Ectodermal cell (in vitro differentiated cells): ENCODE measurements around the gene ABCC8. TPM values are rescaled to one million over a fixed set of nuclear protein-coding genes. Genes with fewer than 3 reads are reported as not detected.
A peak's percentile ranks its signal among the peaks of the same experiment; 100 is the strongest.

ENCODE experiments used
- H3K27ac ChIP-seq: 2 replicates; pipeline ENCODE4 v1.7.0; 2013; ENCODE audit warnings: mild to moderate bottlenecking, low read depth, low read length; ENCODE audit not compliant: insufficient read depth, poor library complexity, severe bottlenecking
- H3K27me3 ChIP-seq: 2 replicates; pipeline ENCODE4 v1.7.0; 2013; ENCODE audit warnings: mild to moderate bottlenecking, low read length; ENCODE audit not compliant: insufficient read depth, control insufficient read depth, poor library complexity, severe bottlenecking
- H3K36me3 ChIP-seq: one replicate; pipeline ENCODE4 v1.7.0; 2013; ENCODE audit warnings: low read length; ENCODE audit not compliant: control insufficient read depth, insufficient read depth
- H3K4me1 ChIP-seq: one replicate; pipeline ENCODE4 v1.7.0; 2013; ENCODE audit warnings: low read length; ENCODE audit not compliant: control insufficient read depth, insufficient read depth
- H3K4me3 ChIP-seq: 2 replicates; pipeline ENCODE4 v1.7.0; 2013; ENCODE audit warnings: low read depth, low read length, control low read depth; ENCODE audit not compliant: insufficient read depth
- H3K9me3 ChIP-seq: 2 replicates; pipeline ENCODE4 v1.7.0; 2013; ENCODE audit warnings: mild to moderate bottlenecking, low read length, moderate library complexity; ENCODE audit not compliant: control insufficient read depth
- WGBS, 2 experiments: methylation state at CpG; one replicate each; pipeline ENCODE4 v1.1.7; 2013; ENCODE audit warnings: missing lambda C conversion rate in 2 of 2; 5-methylcytosine and 5-hydroxymethylcytosine counted together
- polyA plus RNA-seq, 4 experiments: library from polyadenylated mRNA; stranded (reverse); fragments of 50-300 nt; gene quantifications; one replicate each; pipeline ENCODE4 v1.2.3, GENCODE V29; 2013

Gene ABCC8
- 2.1 TPM for polyA plus RNA-seq (2013, experiment 1 of 4)
- 1.9 TPM for polyA plus RNA-seq (2013, experiment 2 of 4)
- 2.7 TPM for polyA plus RNA-seq (2013, experiment 3 of 4)
- 1.9 TPM for polyA plus RNA-seq (2013, experiment 4 of 4)

GRCh38 chr11:17476317-17477083 lies at the start of gene ABCC8:
TSS of gene ABCC8 (minus strand) at chr11:17476845. CDS start at chr11:17476776, 69 bp downstream.
- peaks cover 62% of the 10 kb centered on the region for H3K27me3 ChIP-seq
- no peak within 1 kb of the TSS for H3K27ac ChIP-seq
- WGBS, 2 experiments, result 1% methylated on average over 78 to 79 of the region's 80 CpGs

GRCh38 chr11:17526326-17526725 lies 49.7 kb upstream of the ABCC8 start:
- no peak overlapping the region for H3K27ac ChIP-seq
- no peak overlapping the region for H3K4me3 ChIP-seq
- H3K4me1 ChIP-seq, result peaks cover 8% of the 10 kb centered on the region
- WGBS, 2 experiments, result 91 to 92% methylated on average over 13 of the region's 13 CpGs
- no peaks in the 10 kb centered on the region for H3K27me3 ChIP-seq
- H3K36me3 ChIP-seq, result no peaks in the 10 kb centered on the region
- H3K9me3 ChIP-seq, result no peaks in the 10 kb centered on the region

More at GRCh38 chr11:17476317-17477083, at the start of gene ABCC8:
- peaks cover 20% of the 10 kb centered on the region for H3K4me1 ChIP-seq
- H3K9me3 ChIP-seq, result no peaks in the 10 kb centered on the region
- H3K36me3 ChIP-seq, result no peaks in the 10 kb centered on the region
- H3K4me3 ChIP-seq, result peak within 1 kb of the TSS; percentile 54

DNA sequence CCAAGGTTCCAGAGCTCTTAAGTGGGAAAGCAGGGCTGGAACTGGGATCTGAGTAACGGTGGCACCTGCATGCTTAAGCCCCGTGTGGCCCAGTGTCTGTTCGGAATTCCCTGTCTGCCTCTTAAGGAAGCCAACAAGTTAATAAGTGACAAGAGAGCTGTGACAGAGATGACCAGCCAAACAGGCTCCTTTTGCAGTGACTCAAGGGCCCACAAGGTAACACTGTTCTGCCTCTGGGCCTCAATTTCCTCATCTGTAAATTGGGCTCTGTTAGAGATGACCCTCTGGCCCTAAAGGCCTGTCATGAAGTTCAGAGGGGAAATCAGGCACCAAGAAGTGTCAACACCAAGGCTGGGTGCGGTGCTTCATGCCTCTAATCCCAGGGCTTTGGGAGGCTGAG lies 48.9 kb upstream of the ABCC8 start:
- H3K4me1 ChIP-seq, result peaks cover 8% of the 10 kb centered on the region
- no peak overlapping the region for H3K4me3 ChIP-seq
- H3K9me3 ChIP-seq, result no peaks in the 10 kb centered on the region
- no peak overlapping the region for H3K27ac ChIP-seq
- H3K27me3 ChIP-seq, result no peaks in the 10 kb centered on the region
- no peaks in the 10 kb centered on the region for H3K36me3 ChIP-seq
- WGBS, 2 experiments, result 91 to 94% methylated on average over 4 of the region's 4 CpGs

DNA sequence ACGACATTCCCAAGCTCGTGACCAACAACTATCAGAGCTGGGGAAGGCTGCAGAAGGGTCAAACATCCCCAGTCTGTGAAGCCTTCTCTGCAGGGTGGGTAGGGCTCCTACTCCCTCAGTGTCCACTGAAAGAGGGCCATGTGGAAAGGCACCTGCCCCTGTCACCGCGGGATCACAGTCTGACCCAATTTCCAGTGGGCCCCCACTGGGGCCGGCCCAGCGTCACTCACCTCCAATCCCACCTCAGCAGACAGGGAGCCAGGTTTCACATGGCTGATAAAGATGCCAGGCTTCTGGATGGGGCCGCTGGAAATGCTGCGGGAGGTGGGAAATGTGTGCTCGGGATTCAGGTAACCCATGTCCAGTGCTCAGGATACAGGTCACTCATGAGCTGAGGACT lies 47.6 kb upstream of the ABCC8 start:
- H3K4me1 ChIP-seq, result no peaks in the 10 kb centered on the region
- no peaks in the 10 kb centered on the region for H3K9me3 ChIP-seq
- H3K36me3 ChIP-seq, result no peaks in the 10 kb centered on the region
- WGBS, 2 experiments, result 94 to 96% methylated on average over 9 of the region's 9 CpGs
- H3K27ac ChIP-seq, result no peak overlapping the region
- H3K4me3 ChIP-seq, result no peak overlapping the region
- H3K27me3 ChIP-seq, result no peaks in the 10 kb centered on the region

DNA sequence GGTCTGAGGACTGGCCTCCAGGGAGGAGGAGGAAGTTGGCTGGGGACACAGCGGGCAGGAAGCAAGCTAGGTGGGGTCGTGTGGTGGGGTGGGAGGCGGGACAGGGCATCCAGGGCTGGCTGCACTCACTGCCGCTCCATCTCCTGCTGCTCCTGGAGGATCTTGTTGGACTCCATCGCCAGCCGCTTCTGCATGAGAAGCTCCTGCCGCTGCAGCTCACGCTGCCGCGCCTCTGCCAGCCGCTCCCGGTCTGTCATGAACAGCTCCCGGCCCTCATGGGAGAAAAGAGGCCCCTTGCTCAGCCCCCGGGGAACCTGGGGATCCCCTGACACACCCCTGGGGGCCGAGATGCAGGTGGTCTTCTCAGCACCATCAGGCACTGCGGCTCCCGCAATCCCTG lies 46.0 kb upstream of the ABCC8 start:
- H3K27me3 ChIP-seq, result no peaks in the 10 kb centered on the region
- H3K4me1 ChIP-seq, result no peaks in the 10 kb centered on the region
- WGBS, 2 experiments, result 91 to 92% methylated on average over 17 of the region's 17 CpGs

DNA sequence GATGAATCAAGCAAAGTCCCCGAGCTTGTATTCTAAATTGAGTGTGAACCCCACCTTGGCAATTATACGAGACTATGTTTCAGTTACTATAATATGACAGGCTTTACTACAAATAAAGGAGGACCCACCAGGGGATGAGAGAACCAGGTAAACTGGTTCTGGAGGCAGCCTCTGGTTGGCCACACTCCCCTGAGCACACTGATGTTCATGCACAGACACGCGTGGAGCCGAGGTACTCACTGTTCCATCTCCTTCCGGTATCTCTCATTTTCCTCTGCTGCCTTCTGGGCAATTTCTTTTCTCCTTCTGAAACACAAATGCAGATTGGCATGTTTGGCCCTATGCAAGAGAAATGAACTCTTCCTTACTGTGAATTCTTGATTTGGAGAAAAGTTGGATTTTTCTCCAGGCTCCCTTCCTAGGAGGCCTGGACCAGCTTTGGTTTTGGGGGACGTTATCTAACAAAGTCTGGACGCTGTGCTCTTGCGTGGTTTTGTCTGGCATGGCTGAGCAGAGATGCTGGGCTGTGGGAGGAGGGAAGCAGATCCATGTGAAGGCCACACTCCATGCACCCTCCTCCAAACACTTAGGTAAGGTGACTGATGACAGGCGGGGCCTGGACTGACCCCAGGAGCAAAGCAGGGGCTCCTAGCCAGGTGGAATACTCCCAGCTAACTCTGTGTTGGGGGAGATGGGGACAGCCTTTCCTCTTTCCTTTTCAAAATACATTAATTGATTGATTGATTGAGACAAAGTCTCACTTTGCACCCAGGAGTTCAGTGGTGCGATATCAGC lies 44.7 kb upstream of the ABCC8 start:
- Histone ChIP-seq H3K4me1 (no peaks in the 10 kb centered on the region), H3K4me3 (no peak overlapping the region), H3K9me3 (no peaks in the 10 kb centered on the region), H3K27me3 (no peaks in the 10 kb centered on the region), H3K27ac (no peak overlapping the region), H3K36me3 (no peaks in the 10 kb centered on the region)
- 93% methylated on average over 10 to 11 of the region's 11 CpGs for WGBS, 2 experiments

More for the DNA sequence above, 46.0 kb upstream of the ABCC8 start:
- H3K4me3 ChIP-seq, result no peak overlapping the region
- H3K9me3 ChIP-seq, result no peaks in the 10 kb centered on the region
- no peaks in the 10 kb centered on the region for H3K36me3 ChIP-seq
- no peak overlapping the region for H3K27ac ChIP-seq

DNA sequence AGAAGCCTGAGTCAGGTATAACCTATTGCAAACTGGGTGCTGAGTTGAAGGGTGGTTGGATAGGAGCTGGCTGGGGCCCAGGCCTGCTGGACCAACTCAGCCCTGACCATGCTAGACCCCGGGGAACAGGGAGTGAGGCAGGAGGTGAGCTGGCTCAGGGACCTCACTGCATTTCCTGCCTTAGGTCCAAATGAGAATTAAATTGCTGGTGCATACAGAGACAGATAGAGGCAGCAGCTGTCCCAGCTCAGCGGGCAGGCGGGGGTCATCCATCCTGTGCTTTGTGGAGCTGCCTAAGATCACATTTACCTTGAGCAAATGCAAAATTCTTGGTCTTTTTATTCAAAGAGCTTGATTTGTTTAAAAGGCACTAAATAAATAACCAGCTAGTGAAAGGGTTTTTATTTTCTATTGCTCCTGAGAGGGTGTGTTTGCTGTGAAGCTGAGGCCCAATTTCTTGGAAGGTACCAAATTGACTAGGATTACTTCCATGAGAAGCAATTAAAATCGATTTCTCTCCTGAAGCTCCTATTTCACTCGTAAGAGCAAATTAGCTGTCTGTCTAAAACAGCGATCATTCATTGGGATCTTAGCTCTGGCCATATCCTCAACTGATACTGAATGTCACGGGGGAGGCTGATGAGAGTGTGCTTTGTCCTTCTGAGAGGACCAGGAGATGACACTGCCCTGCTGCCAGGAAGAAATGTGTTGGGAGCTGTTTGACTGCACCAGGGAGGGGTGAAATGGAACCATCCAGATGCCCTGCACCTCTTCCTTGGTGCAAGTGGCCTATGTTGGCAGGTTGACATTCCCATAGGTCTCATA lies 42.6 kb upstream of the ABCC8 start:
- Histone ChIP-seq H3K9me3 (no peaks in the 10 kb centered on the region), H3K27me3 (no peaks in the 10 kb centered on the region), H3K36me3 (no peaks in the 10 kb centered on the region), H3K4me3 (no peak overlapping the region), H3K27ac (no peak overlapping the region), H3K4me1 (no peaks in the 10 kb centered on the region)
- WGBS, 2 experiments, result 87 to 88% methylated on average over 7 of the region's 7 CpGs

DNA sequence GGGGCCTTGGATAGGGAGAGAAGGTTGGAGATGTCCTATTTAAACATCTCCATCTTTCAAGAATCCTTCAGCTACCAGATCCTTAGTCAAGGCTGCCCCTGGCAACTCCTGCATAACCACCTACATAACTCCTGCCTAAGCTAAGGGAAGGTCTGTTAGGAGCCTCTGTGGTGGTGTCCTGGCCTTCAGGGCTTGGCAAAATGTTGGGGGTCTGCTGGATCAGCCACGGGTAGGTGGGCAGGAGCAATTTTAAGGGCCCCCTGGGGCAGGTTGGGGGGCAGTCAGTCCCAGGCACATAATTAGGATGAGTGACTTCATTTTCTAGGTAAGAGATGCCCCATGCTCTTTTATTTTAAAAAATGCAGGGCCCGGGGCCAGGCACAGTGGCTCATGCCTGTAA lies 41.7 kb upstream of the ABCC8 start:
- Histone ChIP-seq H3K4me3 (no peak overlapping the region), H3K27ac (no peak overlapping the region), H3K36me3 (no peaks in the 10 kb centered on the region), H3K4me1 (no peaks in the 10 kb centered on the region), H3K27me3 (no peaks in the 10 kb centered on the region), H3K9me3 (no peaks in the 10 kb centered on the region)
- 93 to 96% methylated on average over 2 of the region's 2 CpGs for WGBS, 2 experiments

DNA sequence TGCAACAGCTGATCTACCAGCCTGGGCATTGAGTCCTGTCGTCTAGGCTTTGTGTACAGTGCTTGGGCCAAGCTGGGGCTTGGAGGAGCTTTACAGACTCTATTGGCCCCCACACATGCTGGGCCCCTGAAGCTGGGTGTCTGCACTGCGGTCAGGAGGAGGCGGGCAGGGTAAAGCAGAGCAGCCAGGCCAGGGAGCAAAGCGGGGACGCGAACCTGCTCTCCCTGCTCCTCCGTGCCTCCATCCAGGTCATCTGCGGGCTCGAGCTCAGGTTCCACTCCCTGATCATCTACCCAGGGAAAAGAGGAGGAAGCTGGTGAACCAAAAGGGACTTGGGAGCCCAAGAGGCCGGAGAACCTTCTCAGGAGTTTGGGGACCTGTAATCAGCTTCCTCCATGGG lies 40.5 kb upstream of the ABCC8 start:
- Histone ChIP-seq H3K9me3 (no peaks in the 10 kb centered on the region), H3K4me3 (no peak overlapping the region), H3K27me3 (no peaks in the 10 kb centered on the region), H3K36me3 (no peaks in the 10 kb centered on the region), H3K27ac (no peak overlapping the region), H3K4me1 (no peaks in the 10 kb centered on the region)
- 94 to 95% methylated on average over 10 of the region's 10 CpGs for WGBS, 2 experiments
